Measurements from ENCODE around the gene RTN4R.
"Not testable (repeated sequence)": the region's sequence is repeated elsewhere in the genome, so short reads cannot be mapped to it uniquely, and the experiment has no call there.

RTN4R gene

GRCh38 chr22:20284471-20285086, 16.5 kb upstream of the RTN4R start:
- no peak for DNase-seq (ENCODE audit: low spot score)
- in situ Hi-C loops (cut with MboI; ENCODE audit: low pct_unique_long_range_greater_than_20kb, low sequenced_read_pairs, unreplicated experiment), result loop anchor here (25.0 kb wide), 1 partner anchor 322 kb away; no protein-coding TSS in a partner anchor
- TF ChIP-seq CTCF (IDR thresholded peaks at IDR 0.05; ENCODE audit: extremely low read depth, insufficient read depth, missing control alignments), result no peak

GRCh38 chr22:20283674-20284066, 15.6 kb upstream of the RTN4R start:
- DNase-seq (ENCODE audit: low spot score), result no peak
- in situ Hi-C loops (cut with MboI; ENCODE audit: low pct_unique_long_range_greater_than_20kb, low sequenced_read_pairs, unreplicated experiment), result loop anchor here (25.0 kb wide), 1 partner anchor 321 kb away; no protein-coding TSS in a partner anchor
- no peak for TF ChIP-seq CTCF (IDR thresholded peaks at IDR 0.05; ENCODE audit: extremely low read depth, insufficient read depth, missing control alignments)

- in situ Hi-C loops (cut with MboI; ENCODE audit: low pct_unique_long_range_greater_than_20kb, low sequenced_read_pairs, unreplicated experiment), result loop anchor here (25.0 kb wide), 1 partner anchor 321 kb away; no protein-coding TSS in a partner anchor
- TF ChIP-seq CTCF (IDR thresholded peaks at IDR 0.05; ENCODE audit: extremely low read depth, insufficient read depth, missing control alignments), result no peak
- DNase-seq (ENCODE audit: low spot score), result no peak
Observed at GRCh38 chr22:20282901-20283673, 15.0 kb upstream of the RTN4R start.

- TF ChIP-seq CTCF (IDR thresholded peaks at IDR 0.05; ENCODE audit: extremely low read depth, insufficient read depth, missing control alignments), result no peak
- in situ Hi-C loops (cut with MboI; ENCODE audit: low pct_unique_long_range_greater_than_20kb, low sequenced_read_pairs, unreplicated experiment), result loop anchor here (25.0 kb wide), 1 partner anchor 320 kb away; no protein-coding TSS in a partner anchor
- DNase-seq (ENCODE audit: low spot score), result no peak
Observed at GRCh38 chr22:20281891-20282290, 13.8 kb upstream of the RTN4R start.

GRCh38 chr22:20281473-20281872, 13.4 kb upstream of the RTN4R start:
- not testable (repeated sequence) for DNase-seq (ENCODE audit: low spot score)
- in situ Hi-C loops (cut with MboI; ENCODE audit: low pct_unique_long_range_greater_than_20kb, low sequenced_read_pairs, unreplicated experiment), result loop anchor here (25.0 kb wide), 1 partner anchor 319 kb away; no protein-coding TSS in a partner anchor

GRCh38 chr22:20280866-20281265, 12.7 kb upstream of the RTN4R start:
- in situ Hi-C loops (cut with MboI; ENCODE audit: low pct_unique_long_range_greater_than_20kb, low sequenced_read_pairs, unreplicated experiment), result loop anchor here (25.0 kb wide), 1 partner anchor 319 kb away; no protein-coding TSS in a partner anchor
- no peak for DNase-seq (ENCODE audit: low spot score)
- no peak for TF ChIP-seq CTCF (IDR thresholded peaks at IDR 0.05; ENCODE audit: extremely low read depth, insufficient read depth, missing control alignments)

- not testable (repeated sequence) for DNase-seq (ENCODE audit: low spot score)
- in situ Hi-C loops (cut with MboI; ENCODE audit: low pct_unique_long_range_greater_than_20kb, low sequenced_read_pairs, unreplicated experiment), result loop anchor here (25.0 kb wide), 1 partner anchor 318 kb away; no protein-coding TSS in a partner anchor
Observed at GRCh38 chr22:20280163-20280562, 12.0 kb upstream of the RTN4R start.

Measured in GM13977 (cell line).